ENCODE results near the gene TBCK.

DNA sequence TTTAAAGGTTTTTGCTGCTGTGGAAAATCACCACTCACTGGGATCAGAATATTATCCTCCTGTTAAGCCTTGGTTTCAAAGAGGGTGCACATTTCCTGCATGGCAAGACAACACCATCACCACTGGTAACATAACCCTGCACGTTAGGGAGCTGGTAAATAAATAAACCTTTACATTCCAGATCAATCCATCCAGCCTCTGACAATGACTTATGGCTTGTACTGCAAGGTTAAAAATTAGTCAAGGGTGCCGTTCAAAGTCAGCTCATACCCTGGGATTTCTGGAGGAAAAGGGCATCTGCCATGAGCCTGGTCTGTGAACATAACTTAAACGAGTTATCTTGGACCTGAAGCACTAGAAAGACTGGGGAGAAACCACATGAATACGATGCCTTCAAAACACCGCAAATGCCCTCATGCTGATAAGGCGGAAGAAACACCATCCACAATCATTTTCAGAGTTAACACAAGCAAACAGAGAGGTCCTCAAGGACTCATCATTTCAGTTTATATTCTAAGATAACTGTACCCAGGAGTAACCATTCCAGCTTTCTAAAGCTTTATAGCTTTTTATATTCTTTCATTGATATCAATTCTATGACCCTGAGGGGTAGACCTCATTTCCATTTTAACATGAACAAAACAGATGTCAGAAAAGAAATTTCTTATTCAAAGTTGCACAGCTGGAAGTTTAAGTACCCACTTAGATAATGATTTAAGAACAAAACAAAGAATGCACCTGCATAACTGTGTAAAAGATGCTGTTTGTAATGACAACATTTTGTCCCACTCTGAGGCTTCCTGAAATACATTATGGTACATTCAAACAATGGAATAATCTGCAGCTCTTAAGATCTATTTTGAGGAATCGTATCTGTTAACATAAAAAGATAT lies 317.6 kb downstream of the TBCK start:
- TF ChIP-seq SPI1 (IDR thresholded peaks at IDR 0.05; ENCODE audit: low read depth, low read length) (no peak), POLR2A (IDR thresholded peaks at IDR 0.05; ENCODE audit: low read depth, low read length) (no peak), POLR2AphosphoS5 (IDR thresholded peaks at IDR 0.05; ENCODE audit: low read depth, low read length) (no peak)
